Right hindlimb (tissue), 1 donor: ENCODE data around the gene OTOF.

Experiments
- DNase-seq: peaks from one replicate; pipeline ENCODE4 v3.0.0-alpha.2; 2018

Gene OTOF

DNA sequence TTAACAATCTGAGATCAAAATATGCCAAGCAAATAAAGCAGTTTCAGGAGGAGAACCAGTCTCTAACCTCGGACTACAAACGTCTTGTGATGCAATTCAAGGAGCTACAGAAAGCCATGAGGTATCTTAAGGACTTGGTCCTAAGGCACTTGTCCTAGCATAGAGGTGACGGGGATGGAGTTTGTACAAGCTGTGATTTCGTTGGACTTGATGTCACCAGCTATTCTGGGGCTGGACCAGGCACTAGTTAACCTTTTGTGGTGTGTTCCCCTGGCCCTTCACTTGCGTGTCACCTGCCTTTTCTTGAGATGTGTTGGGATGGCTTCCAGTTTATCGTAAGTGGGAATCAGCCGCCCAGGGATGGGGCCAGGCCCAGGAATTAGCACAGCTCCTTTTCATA, 33.7 kb downstream of the OTOF start:
- no peak for DNase-seq

DNA sequence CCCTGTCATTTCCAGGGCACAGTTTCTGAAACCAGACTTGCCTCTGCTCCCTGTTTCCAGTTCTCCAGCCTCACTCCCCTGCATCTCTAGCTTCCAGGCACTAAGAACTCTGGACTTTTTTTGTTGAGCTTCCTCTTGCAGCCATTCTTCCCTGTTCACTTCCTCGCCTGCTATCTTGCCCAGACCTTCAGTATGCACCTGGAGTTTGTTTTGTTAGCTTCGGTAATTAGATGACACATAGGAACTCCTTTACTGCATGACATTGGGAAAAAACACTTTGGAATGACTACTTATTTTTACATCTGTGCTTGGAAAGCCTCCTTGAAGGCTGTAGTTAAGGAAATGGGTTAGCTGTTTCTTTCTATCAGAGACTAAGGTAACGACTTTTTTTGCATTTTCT, 35.2 kb downstream of the OTOF start:
- no peak for DNase-seq

DNA sequence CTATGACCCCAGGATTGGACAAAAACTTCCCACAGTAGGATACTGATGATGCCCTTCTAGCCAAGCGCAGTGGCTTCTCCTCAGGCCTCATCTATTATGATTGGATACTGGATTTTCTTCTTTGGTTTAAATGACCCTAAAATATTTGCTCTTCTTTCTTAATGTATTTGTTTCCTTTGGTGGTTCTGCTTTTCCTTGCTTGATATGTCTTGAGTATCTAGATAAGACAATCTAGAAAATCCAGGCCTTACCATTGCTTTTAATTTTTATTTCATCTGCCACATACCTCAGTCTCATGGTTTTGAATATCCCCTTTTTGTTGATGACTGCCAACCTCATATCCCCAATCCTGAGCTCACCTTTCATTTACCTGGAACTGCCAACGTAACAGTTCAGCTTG, 35.6 kb downstream of the OTOF start:
- no peak for DNase-seq

DNA sequence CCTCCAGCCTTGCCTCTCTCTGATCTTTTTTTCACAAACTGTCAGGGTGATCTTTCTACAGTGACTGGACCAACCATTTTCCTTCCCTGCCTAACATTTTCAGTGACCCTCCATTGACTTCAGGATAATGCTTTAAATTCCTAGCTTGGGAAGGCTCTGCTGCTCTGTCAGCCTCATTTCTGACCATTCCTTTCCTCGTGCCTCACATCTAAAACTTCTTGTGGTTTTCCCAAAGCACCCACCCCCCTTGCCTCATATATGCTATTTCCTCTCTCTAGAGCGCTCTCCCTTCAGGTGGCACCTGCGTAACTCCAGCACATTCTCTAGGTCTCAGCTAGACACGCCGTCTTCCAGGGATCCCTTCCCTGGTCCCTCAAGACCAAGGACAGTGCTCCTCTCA, 39.0 kb downstream of the OTOF start:
- no peak for DNase-seq

DNA sequence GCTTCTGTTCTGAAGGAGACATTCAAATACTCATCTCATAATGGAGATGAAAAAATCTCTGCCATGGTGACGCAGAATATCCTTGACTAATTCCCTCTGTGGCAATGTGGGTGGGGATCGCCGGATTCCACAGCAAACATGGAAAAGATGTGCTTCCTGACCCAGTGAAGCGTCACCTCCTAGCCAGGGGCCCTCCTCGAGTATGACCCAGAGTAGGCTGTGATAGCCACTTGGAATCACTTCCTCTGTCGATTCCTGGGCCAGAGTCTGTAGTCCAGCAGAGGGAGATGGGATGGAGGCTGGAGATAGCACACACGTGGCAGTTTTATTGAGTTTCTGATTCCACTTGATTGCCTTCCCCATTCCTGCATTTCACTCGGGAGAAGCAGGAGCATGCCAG, 39.4 kb downstream of the OTOF start:
- DNase-seq = no peak

DNA sequence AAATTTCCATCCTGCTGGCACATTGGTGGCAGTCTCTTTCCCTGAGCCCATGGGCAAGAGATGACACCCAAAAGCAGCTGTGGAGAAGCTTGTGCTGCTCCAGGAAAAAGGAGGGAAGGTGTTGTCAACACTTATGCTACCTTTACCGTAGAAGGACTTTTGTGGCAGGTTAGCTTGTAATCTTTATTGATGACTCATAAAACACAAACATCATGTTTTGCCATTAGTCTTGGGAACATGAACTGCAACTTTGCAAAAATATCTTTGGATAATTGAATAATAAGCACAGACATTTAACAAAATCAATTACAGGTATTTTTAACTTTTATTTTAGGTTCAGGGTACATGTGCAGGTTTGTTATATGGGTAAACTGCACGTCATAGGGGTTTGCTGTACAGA, 42.8 kb downstream of the OTOF start:
- DNase-seq = no peak

DNA sequence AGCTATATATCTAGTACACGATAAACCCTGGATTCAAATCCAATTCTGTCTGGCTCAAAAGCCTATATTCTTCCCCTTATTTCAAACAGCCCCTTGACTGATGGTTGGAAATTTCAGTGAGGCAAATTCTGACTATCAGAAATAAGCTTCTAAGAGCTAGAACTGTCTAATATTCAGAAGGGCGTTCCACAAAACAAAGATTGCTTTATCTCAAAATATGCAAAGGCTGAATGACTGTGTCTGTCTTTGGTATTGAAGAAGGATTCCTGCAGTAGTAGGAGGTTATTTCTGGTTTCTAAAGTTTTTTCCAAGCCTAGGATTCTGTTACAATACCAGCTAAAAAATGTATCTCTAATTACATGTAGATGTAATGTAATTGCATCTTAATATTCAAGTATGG, 45.1 kb downstream of the OTOF start:
- DNase-seq = no peak

DNA sequence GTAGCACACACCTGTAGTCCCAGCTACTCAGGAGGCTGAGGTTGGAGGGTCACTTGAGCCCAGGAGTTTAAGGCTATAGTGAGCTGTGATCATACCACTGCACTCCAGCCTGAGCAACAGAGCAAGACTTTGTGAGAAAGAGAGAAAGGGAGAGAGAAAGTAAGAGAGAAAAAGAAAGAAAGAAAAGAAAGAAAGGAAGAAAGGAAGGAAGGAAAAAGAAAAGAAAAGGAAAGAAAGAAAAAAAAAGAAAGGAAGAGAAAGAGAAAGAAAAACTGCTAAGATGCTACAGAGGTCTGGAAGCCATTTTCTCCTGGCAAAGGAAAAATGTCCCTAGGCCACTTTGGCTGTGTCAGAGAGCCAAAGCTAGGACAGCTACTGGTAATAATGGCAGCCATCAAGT, 45.6 kb downstream of the OTOF start:
- no peak for DNase-seq

DNA sequence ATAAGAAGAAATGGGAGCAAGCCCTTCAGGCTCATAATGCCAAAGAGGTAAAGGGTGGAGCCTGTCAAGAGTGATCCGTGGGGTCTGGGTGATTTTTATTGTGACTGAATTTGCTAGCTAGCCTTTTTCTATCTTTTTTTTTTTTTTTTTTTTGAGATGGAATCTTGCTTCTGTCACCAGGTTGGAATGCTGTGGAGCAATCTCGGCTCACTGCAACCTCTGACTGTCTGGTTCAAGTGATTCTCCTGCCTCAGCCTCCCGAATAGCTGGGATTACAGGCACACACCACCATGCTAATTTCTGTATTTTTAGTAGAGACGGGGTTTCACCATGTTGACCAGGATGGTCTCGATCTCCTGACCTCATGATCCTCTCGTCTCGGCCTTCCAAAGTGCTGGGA, 47.1 kb downstream of the OTOF start:
- DNase-seq = no peak

DNA sequence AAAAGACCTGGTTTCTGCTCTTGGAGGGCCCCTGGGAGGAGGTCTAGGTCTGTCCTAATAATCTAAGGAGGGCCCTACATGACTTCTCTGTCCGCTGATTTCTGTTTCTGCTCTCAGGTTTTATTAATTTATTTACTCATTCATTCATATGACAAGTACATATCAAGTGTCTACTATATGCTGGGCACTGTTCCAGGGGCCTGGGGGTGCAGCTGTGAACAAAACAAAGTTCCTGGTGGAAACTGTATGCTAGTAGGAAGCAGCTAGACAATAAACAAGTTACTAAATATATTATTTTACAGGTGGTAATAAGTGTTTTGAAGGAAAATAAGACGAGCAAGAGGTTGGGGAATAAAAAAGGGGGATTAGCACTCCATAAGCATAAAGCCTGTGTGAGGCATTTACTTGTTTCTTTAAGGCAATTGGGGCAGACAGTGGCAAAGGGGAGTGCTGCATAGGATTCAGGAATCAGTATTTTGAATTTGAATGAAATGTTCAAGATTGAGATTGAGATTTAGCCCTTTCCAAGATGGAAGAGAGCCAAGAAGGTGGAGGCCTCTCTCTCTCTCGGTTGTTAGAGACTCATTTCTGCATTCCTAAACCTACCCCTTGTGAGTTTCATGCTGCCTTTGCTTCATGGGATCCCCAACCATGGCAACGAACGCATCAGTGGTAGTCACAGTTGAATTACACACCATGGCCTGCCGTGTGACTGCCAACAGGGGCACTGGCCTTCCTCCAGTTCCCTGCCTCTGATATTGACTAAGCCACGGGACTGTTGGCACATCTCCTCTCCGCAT, 47.9 kb downstream of the OTOF start:
- peak; percentile 49 for DNase-seq

DNA sequence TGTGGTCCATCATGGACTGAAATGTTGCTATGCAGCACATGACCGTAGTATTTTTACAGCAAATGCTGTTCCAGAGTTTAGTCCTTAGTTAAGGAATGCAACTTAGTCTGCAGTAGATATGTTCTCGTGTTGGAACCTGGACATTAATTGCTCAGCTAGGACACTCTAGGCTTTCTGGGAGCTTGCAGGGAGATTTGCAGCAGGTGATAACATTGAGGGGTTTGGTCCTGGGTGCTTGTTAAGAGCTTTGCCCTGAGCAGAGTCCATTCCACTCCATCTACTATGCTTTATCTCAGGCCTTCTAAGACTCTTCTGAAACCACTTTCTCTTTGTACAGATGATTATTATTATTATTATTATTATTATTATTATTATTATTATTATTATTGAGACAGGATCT, 49.1 kb downstream of the OTOF start:
- DNase-seq = no peak

DNA sequence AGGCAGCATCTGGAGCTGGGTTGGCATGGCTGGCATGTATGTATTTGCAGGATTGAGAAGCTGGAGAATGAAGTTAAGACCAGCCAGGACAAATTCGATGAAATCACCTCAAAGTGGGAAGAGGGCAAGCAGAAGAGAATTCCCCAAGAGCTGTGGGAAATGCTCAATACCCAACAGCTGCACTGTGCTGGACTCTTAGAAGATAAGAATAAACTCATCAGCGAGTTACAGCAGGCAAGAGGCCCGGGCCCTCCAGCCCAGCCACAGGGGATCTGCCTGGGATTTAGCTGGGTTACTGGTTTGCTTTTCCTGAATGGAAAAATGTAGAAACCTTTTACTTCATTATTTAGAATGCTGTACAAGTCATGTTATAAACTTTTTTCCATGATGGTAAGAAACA, 53.7 kb downstream of the OTOF start:
- DNase-seq = no peak

DNA sequence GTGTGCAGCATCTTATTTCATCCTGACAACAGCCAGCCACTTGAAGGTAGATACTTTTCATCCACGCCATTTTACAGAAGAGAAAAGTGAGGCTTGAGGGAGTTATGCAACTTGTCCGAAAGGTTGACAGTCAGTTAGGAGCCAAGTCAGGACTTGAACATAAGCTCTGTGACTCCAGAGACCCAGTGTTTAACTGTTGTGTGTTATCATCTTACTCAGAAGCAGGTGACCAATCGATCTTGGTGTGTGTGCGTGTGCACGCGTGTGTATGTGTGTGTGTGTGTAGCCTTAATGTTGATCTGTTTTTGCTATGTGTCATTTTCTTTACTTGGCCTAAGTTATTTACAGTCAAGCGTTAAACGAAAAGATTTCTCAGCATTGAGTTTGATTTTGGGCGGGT, 54.2 kb downstream of the OTOF start:
- no peak for DNase-seq

DNA sequence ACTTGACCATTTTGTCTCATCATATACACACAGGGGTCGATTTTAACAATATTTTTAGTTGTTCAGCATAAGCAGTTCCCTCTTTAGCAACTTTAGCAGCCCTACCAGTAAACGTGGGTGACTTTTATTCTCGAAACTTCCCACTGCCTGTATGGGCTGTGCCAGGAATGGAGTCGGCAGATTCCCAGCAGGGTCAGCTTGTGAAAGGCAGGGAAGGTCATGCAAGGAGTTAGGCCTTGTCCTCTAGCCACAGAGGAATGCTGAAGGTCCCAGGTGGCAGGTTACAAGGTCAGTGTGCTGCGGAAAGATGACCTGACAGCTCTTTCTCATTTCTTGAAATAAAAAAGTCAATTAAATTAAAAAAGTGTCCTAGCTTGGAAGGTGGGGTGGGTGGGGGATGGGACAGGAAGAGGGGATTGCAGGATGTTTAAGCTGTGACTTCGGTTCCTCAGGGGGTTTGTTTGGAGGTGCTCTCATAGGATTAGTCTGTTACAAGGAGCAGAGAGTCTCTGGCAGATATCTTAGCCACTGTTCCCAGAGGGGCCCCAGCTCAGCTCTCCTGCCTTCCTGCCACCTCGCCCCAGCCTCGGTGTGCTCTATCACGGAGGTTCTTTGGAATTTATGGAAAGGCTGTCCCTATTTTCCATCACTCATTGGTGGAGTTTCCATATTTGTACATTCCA, 54.8 kb downstream of the OTOF start:
- no peak for DNase-seq

DNA sequence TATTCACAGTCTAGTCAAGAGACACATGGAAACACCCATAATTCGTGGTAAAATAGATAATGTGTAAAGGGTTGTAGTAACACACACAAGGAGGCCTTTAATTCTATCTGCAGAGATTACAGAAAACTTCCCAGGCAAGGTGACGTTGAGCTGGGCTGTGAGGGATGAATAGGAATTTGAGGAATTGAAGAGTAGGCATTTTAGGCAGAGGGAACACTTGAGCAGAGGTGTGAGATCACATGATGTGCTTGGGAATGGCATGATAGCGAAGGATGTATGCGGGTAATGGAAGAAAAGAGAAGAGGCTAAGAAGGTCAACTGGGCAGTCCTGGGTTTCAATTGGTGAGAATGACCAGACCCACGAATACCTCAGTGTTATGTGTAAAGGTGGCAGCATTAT, 56.0 kb downstream of the OTOF start:
- DNase-seq = no peak

DNA sequence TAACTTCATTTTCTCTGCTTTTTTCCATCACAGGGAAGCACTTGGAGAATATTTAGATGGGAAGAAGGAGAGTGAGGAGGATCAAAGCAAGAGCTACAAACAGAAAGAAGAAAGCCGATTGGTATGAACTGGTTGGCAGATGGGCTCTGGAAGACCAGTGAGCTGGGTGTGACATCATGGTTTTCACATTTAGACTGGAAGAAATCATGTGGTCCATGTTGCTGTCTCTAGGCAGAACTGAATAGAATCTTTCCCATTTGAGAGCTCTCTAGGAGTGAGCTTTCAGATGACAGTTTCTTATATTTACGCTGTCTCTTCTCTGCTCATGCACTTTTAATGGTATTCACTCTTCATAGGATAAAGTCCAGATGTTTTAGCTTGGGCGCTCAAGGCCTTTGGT, 63.6 kb downstream of the OTOF start:
- no peak for DNase-seq

DNA sequence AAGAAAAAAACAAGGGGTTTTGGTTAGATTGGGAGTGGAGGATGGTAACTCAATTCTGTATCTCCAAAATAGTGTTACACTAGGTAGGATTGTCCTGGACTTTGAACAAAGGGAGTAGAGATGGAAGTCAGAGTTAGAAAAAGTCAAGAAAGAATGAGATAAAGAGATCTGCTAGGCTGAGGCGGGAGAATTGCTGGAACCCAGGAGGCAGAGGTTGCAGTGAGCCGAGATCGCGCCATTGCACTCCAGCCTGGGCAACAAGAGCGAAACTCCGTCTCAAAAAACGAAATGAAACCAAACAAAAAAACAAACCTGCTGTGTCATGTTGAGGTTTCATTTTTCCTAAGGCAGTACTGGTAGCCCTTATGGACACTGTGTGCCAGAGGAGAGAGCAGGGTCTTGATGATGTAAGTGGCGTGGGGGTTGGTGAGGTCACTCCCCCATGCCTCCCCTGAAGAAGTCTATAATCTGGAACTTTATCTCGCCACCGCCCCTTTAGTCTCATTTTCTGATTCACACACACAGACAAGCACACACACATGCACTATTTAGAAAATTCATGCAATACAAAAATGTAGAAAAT, 65.7 kb downstream of the OTOF start:
- DNase-seq = no peak

DNA sequence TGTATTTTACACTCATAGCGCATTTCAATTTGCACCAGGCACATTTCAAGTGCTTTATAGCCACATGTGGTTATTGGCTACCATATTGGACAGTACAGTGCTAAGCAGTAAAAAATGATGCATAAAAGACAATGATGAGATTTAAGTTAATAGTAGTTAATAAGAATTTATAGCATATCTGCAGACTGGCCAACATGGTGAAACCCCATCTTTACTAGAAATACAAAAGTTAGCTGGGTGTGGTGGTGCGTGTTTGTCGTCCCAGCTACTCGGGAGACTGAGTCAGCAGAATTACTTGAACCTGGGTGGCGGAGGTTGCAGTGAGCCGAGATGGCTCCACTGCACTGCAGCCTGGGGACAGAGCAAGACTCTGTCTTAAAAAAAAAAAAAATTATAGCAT, 66.5 kb downstream of the OTOF start:
- DNase-seq = no peak

DNA sequence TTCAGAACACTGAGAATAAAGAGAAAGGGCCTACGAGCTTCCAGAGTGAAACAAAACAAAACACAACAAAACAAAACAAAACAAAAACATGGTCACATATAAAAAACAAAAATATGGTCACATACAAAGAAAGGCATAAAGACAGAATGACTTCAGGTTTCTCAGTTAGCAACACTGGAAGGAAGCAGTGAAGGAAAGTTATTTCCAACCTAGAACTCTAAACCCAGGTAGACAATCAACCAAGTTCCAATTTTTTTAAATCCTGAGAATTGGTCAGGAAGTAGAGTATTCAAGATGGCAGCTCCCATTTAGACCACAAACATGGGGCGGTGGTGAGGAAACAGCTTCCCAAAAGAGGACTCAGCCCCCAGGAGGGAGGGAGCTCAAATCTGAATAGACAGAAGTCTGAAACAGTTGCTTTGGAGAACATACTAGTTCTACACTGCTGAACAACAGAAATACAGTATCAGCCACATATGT, 67.1 kb downstream of the OTOF start:
- no peak for DNase-seq

DNA sequence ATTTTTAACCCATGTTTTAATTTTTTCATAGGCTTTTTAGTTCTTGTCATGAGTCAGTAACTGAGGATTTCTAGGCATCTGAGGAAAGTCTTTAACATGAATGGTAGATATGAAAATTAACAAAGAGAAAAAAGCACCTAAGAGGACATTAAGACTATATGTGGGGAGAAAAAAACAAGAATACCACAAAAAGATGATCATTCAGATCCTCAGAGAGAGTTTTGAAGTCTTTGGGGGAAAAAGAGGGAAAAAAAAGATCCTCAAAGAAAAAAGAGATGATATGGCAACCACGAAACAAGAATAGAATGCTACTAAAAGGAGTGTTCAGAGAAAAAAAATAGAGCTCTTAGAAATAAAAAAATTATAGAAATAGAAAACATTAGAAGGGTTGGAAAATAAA, 68.1 kb downstream of the OTOF start:
- no peak for DNase-seq

DNA sequence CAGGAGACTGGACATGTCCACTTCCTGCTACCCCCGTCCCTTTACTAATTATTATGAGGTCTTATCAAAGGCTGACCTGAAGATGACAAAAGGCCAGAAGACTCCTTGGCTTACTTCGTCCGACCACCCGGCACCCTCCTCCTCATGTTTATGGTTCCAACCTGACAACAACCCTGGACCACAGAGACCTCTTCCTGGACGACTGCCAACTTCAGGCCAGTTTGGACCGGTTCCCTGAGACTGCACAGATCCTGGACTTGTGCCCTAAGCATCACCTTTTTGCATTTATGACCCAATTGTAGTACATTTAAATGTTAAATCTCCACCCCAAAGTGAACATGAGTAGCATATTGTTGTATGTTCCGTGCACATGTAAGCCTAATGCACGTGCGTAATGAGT, 70.4 kb downstream of the OTOF start:
- no peak for DNase-seq
